GM21723 (cell line): ENCODE data around the gene TENT4B.
"Not testable (repeated sequence)": the region's sequence is repeated elsewhere in the genome, so short reads cannot be mapped to it uniquely, and the experiment has no call there.

Experiments
- ATAC-seq: cut with Tn5 transposase; IDR thresholded peaks from one replicate; pipeline ENCODE4 v1.9.1; 2021; ENCODE audit warnings: mild to moderate bottlenecking, moderate library complexity; ENCODE audit not compliant: unreplicated experiment

The TENT4B gene

GRCh38 chr16:50154420-50154950 lies 1.4 kb downstream of the TENT4B start:
- ATAC-seq, result no peak

GRCh38 chr16:50155925-50156324 lies 2.8 kb downstream of the TENT4B start:
- no peak for ATAC-seq

GRCh38 chr16:50156590-50156989 lies 3.5 kb downstream of the TENT4B start:
- ATAC-seq, result no peak

DNA sequence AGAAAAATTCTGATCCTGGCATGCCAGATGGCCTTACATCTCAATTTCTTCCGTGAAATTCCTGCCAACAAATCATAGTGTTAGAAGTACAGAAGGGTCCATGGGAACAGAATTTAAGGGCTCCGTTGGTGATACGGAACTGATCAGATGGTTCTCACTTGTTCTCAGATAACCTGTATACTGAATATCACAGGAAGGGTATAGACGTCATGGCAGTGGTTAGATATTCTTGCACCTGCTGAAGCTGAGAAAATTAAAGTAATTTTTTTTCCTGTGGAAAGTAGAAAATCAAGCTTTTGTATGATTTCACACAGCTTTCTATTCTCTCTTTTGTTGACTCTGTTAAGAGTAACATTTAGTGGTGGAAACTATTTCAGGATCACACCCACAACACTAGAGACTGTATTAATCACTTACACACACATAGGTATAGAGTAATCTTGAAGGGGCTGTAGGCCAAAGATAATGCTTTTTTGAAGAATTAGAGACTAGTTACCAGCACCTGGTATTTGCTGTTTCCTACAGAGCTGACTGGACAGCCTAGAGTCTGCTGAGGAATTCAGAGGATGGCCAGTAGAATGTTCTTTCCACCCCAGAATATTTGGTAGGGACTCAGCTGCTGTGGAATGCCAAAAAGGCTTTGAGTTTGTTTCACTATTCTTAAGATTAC lies 7.5 kb downstream of the TENT4B start:
- ATAC-seq, result no peak

DNA sequence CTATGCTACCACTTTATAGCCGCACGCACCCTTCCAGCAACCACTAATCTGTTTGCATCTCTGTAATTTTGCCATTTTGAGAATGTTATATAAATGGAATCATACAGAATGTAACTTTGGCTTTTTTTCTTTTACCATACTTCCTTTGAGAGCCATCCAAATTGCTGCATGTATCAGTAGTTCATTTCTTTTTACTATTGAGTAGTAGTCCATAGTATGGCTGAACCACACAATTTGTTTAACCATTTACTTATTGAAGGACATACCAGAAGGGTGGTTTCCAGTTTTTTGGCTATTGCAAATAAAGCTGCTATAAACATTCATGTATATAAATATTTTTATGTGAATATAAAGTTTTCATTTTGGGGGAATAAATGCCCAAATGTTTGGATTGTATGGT lies 8.8 kb downstream of the TENT4B start:
- no peak for ATAC-seq

DNA sequence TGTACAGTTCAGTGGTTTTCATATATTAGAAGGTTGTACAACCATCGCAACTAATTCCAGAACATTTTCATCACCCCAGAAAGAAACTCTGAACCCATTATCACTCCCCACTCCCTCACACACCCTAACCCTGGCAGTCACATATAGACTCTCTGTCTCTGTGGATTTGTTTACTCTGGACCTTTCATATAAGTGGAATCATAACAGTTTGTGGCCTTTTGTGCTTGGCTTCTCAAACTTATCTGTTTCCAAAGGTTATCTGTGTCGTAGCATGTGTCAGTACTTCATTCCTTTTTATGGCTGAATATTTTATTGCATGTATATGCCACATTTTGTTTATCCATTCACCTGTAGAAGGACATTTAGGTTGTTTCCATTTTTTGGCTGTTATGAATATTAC lies 12.4 kb downstream of the TENT4B start:
- ATAC-seq, result no peak

GRCh38 chr16:50166511-50167500 lies 13.7 kb downstream of the TENT4B start:
- ATAC-seq, result no peak

- ATAC-seq, result no peak
Measured at GRCh38 chr16:50167556-50167955, 14.4 kb downstream of the TENT4B start.

- no peak for ATAC-seq
Measured at GRCh38 chr16:50169555-50170096, 16.5 kb downstream of the TENT4B start.

- not testable (repeated sequence) for ATAC-seq
Measured at GRCh38 chr16:50171773-50172172, 18.7 kb downstream of the TENT4B start.

DNA sequence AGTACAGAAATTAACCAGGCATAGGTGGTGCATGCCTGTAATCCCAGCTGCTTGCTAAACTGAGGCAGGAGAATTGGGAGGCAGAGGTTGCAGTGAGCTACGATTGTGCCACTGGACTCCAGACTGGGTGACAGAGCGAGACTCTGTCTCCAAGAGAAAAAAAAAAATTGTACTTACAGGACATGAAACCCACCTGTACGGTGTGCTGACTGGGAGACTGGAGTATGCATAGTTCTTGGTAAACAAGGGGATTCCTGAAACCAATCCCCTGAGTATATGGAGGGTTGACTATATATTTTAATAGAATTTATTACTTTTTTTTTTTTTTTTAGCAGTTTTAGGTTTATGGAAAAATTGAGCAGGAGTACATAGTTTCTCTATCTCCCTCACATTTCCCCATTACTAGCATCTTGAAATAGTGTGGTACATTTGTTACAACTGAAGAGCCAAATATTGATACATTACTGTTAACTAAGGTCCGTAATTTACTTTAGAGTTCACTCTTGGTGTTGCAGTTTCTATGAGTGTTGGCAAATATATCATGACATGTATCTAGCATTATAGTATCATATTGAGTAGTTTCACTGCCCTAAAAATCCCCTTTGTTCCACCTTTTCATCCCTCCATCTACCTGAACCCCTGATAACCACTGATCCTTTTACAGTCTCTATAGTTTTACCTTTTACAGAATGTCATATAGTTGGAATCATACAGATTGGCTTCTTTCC lies 19.3 kb downstream of the TENT4B start:
- ATAC-seq, result no peak

GRCh38 chr16:50173316-50173715 lies 20.2 kb downstream of the TENT4B start:
- ATAC-seq, result no peak

- no peak for ATAC-seq
Measured at GRCh38 chr16:50178491-50178941, 25.4 kb downstream of the TENT4B start.

- ATAC-seq, result no peak
Measured at GRCh38 chr16:50182441-50182840, 29.3 kb downstream of the TENT4B start.

GRCh38 chr16:50183316-50183715 lies 30.2 kb downstream of the TENT4B start:
- no peak for ATAC-seq

- ATAC-seq, result no peak
Measured at GRCh38 chr16:50185005-50185505, 31.9 kb downstream of the TENT4B start.

GRCh38 chr16:50188619-50189136 lies 35.6 kb downstream of the TENT4B start:
- no peak for ATAC-seq

GRCh38 chr16:50190292-50190691 lies 37.2 kb downstream of the TENT4B start:
- ATAC-seq, result no peak

DNA sequence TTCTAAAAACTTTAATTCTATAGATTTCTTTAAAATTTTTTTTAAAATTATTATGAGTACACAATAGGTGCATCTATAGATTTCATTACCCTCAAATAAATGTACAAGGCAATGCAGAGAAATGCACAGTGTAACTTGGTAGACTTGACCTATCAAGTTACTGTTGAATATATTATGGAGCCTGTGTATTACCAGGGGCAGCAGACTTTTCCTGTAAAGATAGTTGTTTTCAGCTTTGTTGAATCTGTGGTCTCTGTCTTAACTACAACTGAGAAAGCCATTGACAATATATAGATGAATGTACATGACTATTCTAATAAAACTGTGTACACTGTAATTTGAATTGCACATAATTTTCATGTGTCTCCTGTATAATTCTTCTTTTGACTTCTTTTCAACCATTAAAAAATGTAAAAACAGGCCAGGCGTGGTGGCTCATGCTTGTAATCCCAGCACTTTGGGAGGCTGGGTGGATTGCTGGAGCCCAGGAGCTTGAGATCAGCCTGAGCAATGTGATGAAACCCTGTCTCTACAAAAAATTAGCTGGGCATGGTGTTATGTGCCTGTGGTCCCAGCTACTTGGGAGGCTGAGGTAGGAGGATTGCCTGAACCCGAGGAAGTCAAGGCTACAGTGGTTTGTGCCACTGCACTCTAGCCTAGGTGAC lies 39.4 kb downstream of the TENT4B start:
- ATAC-seq, result no peak

DNA sequence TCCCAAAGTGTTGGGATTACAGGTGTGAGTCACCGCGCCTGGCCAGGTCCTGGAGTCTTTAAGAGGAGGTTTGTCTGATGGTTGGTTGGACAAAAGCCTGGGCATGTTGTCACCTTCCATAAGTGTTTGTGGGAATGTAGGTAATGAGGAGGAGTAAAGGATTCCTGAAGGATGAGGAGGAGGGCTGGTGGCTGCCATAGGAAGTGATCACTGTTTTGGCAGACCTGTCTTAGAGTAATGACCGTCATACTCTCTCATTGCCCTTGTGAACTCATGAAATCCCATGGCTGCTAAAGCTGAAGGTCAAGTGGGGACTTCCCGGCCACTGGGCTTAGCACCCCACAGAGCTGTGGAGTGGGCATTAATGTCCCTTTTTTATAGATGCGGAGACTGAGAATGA lies 40.5 kb downstream of the TENT4B start:
- no peak for ATAC-seq
